ENCODE measurements around the gene CUX1.

The CUX1 gene

DNA sequence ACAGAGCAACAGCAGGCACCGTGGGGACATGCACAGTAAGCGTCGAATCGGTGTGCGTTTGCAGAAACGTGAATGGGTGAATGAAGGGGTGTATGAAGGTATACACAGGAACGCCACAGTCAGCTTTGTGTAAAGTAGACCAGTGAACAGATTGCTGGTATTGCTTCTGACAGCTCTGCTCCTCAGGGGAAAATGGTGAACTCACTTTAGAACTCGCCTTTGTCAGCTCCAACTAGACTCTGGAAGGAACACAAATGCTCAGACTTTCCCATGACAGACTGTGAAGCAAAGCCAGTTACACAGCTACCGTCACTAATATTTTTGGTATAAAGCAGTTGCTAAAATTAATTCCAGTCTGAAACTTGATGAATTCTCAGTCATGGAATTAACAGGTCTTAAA lies 78.9 kb downstream of the CUX1 start:
- POLR2A ChIA-PET, result no interaction called here
- CTCF ChIA-PET, result no interaction called here
- no peak for TF ChIP-seq MZF1 (tag by site-specific recombination; IDR thresholded peaks at IDR 0.05; ENCODE audit: borderline replicate concordance)
- TF ChIP-seq ZFP37 (tag by site-specific recombination; IDR thresholded peaks at IDR 0.05), result no peak
- TF ChIP-seq ZNF280C (tag by site-specific recombination; IDR thresholded peaks at IDR 0.05), result no peak
- TF ChIP-seq ZNF248 (tag by site-specific recombination; IDR thresholded peaks at IDR 0.05), result no peak
- TF ChIP-seq, protein P1, sequence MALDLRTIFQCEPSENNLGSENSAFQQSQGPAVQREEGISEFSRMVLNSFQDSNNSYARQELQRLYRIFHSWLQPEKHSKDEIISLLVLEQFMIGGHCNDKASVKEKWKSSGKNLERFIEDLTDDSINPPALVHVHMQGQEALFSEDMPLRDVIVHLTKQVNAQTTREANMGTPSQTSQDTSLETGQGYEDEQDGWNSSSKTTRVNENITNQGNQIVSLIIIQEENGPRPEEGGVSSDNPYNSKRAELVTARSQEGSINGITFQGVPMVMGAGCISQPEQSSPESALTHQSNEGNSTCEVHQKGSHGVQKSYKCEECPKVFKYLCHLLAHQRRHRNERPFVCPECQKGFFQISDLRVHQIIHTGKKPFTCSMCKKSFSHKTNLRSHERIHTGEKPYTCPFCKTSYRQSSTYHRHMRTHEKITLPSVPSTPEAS (tag by site-specific recombination; IDR thresholded peaks at IDR 0.05), result no peak
- TF ChIP-seq REPIN1 (tag by site-specific recombination; IDR thresholded peaks at IDR 0.05; ENCODE audit: low read depth), result no peak
- TF ChIP-seq ZFP41 (tag by site-specific recombination; IDR thresholded peaks at IDR 0.05; ENCODE audit: borderline replicate concordance), result no peak
- TF ChIP-seq, protein P2, sequence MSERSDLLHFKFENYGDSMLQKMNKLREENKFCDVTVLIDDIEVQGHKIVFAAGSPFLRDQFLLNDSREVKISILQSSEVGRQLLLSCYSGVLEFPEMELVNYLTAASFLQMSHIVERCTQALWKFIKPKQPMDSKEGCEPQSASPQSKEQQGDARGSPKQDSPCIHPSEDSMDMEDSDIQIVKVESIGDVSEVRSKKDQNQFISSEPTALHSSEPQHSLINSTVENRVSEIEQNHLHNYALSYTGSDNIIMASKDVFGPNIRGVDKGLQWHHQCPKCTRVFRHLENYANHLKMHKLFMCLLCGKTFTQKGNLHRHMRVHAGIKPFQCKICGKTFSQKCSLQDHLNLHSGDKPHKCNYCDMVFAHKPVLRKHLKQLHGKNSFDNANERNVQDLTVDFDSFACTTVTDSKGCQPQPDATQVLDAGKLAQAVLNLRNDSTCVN (tag by site-specific recombination; optimal IDR thresholded peaks at IDR 0.05), result no peak
- no peak for TF ChIP-seq ZNF311 (tag by site-specific recombination; IDR thresholded peaks at IDR 0.05; ENCODE audit: borderline replicate concordance)
- TF ChIP-seq, protein P3, sequence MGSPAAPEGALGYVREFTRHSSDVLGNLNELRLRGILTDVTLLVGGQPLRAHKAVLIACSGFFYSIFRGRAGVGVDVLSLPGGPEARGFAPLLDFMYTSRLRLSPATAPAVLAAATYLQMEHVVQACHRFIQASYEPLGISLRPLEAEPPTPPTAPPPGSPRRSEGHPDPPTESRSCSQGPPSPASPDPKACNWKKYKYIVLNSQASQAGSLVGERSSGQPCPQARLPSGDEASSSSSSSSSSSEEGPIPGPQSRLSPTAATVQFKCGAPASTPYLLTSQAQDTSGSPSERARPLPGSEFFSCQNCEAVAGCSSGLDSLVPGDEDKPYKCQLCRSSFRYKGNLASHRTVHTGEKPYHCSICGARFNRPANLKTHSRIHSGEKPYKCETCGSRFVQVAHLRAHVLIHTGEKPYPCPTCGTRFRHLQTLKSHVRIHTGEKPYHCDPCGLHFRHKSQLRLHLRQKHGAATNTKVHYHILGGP (tag by site-specific recombination; IDR thresholded peaks at IDR 0.05), result no peak
- TF ChIP-seq ZNF660 (tag by site-specific recombination; IDR thresholded peaks at IDR 0.05), result no peak
- Histone ChIP-seq H3K36me3 (ENCODE audit: control insufficient read depth in 2 of 2, insufficient read depth in 1 of 2, low read length in 2 of 2) (no peaks in the 10 kb centered on the region), H3K4me3 (ENCODE audit: low read depth, low read length) (no peak overlapping the region), H3K4me1 (ENCODE audit: control insufficient read depth, insufficient read depth, low read length) (peaks cover 5% of the 10 kb centered on the region; the same call in 1 of the 2 replicates), H3K9me3 (ENCODE audit: control insufficient read depth, insufficient read depth, low read depth, low read length) (no peaks in the 10 kb centered on the region), H3K27ac (ENCODE audit: extremely low read depth, low read depth, low read length) (no peak overlapping the region)

DNA sequence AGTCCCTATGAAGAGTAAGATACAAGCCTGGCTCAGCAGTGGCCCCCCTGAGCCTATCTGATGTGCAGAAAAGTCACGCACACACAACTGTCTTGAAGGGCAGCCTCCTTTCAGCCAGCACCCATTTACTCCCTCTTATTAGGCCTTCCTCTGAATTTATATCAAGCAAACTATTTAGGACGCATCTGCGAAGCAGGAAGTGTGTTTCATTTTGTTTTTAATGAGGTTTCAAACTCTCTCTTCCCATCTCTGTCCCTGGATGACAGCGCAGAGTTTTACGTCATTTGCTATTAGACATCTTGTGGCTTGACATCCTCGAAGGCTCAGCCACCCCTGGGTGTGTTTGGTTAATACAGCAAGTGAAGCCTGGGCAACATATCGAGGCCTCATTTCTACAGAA lies 79.5 kb downstream of the CUX1 start:
- Histone ChIP-seq H3K27ac (ENCODE audit: extremely low read depth, low read depth, low read length) (no peak overlapping the region), H3K4me3 (ENCODE audit: low read depth, low read length) (no peak overlapping the region), H3K9me3 (ENCODE audit: control insufficient read depth, insufficient read depth, low read depth, low read length) (no peaks in the 10 kb centered on the region), H3K4me1 (ENCODE audit: control insufficient read depth, insufficient read depth, low read length) (peaks cover 5% of the 10 kb centered on the region), H3K36me3 (ENCODE audit: control insufficient read depth in 2 of 2, insufficient read depth in 1 of 2, low read length in 2 of 2) (no peaks in the 10 kb centered on the region)
- ChIA-PET POLR2A (no interaction called here), CTCF (no interaction called here)
- TF ChIP-seq, protein P2 (tag by site-specific recombination; optimal IDR thresholded peaks at IDR 0.05), result no peak
- TF ChIP-seq SETDB1 (IDR thresholded peaks at IDR 0.05; ENCODE audit: insufficient read length, low read length), result no peak
- TF ChIP-seq ZNF560 (tag by site-specific recombination; IDR thresholded peaks at IDR 0.05; ENCODE audit: borderline replicate concordance), result no peak
- TF ChIP-seq PATZ1 (tag by site-specific recombination; IDR thresholded peaks at IDR 0.05), result no peak
- TF ChIP-seq ZNF645 (tag by site-specific recombination; IDR thresholded peaks at IDR 0.05), result no peak
- no peak for TF ChIP-seq ZNF621 (tag by site-specific recombination; IDR thresholded peaks at IDR 0.05)
- TF ChIP-seq ZNF112 (tag by site-specific recombination; IDR thresholded peaks at IDR 0.05), result no peak
- no peak for TF ChIP-seq ZIC2 (tag by site-specific recombination; IDR thresholded peaks at IDR 0.05)
- TF ChIP-seq PRDM1 (tag by site-specific recombination; IDR thresholded peaks at IDR 0.05), result no peak
- TF ChIP-seq ZNF10 (tag by site-specific recombination; IDR thresholded peaks at IDR 0.05), result no peak
